T-helper 22 cell (primary cell): ENCODE results near the gene ASB9.
"Not testable (repeated sequence)": the region's sequence is repeated elsewhere in the genome, so short reads cannot be mapped to it uniquely, and the experiment has no call there.

ENCODE experiments used
- DNase-seq: peaks from one replicate; pipeline ENCODE4 v3.0.0-alpha.2; 2020; ENCODE audit warnings: low read depth

The ASB9 gene

GRCh38 chrX:15241301-15241700 is 28.6 kb downstream of the ASB9 start:
- no peak for DNase-seq

GRCh38 chrX:15240414-15240813 is 29.5 kb downstream of the ASB9 start:
- no peak for DNase-seq

- no peak for DNase-seq
Measured at GRCh38 chrX:15236146-15236545, 33.7 kb downstream of the ASB9 start.

- DNase-seq: no peak
Measured at GRCh38 chrX:15235001-15235400, 34.9 kb downstream of the ASB9 start.

GRCh38 chrX:15233416-15234015 is 36.4 kb downstream of the ASB9 start:
- no peak for DNase-seq

- DNase-seq: no peak
Measured at GRCh38 chrX:15224747-15225146, 45.1 kb downstream of the ASB9 start.

GRCh38 chrX:15221321-15221720 is 48.6 kb downstream of the ASB9 start:
- no peak for DNase-seq

GRCh38 chrX:15217161-15217560 is 52.7 kb downstream of the ASB9 start:
- no peak for DNase-seq

- no peak for DNase-seq
Measured at GRCh38 chrX:15216280-15216679, 53.6 kb downstream of the ASB9 start.

GRCh38 chrX:15215366-15215765 is 54.5 kb downstream of the ASB9 start:
- no peak for DNase-seq

- no peak for DNase-seq
Measured at GRCh38 chrX:15214588-15214987, 55.3 kb downstream of the ASB9 start.

- DNase-seq: no peak
Measured at GRCh38 chrX:15209096-15209495, 60.8 kb downstream of the ASB9 start.

GRCh38 chrX:15207994-15208393 is 61.9 kb downstream of the ASB9 start:
- DNase-seq: no peak

GRCh38 chrX:15207384-15207783 is 62.5 kb downstream of the ASB9 start:
- no peak for DNase-seq

GRCh38 chrX:15206306-15206705 is 63.6 kb downstream of the ASB9 start:
- DNase-seq: no peak

GRCh38 chrX:15204130-15204751 is 65.6 kb downstream of the ASB9 start:
- DNase-seq: no peak

- no peak for DNase-seq
Measured at GRCh38 chrX:15203694-15204093, 66.2 kb downstream of the ASB9 start.

GRCh38 chrX:15202454-15203177 is 67.3 kb downstream of the ASB9 start:
- no peak for DNase-seq

GRCh38 chrX:15200871-15201270 is 69.0 kb downstream of the ASB9 start:
- DNase-seq: no peak

- DNase-seq: not testable (repeated sequence)
Measured at GRCh38 chrX:15198608-15199202, 71.2 kb downstream of the ASB9 start.

GRCh38 chrX:15194146-15194545 is 75.7 kb downstream of the ASB9 start:
- no peak for DNase-seq
